Measurements from ENCODE around the gene SLC29A4. TPM values are rescaled to one million over a fixed set of nuclear protein-coding genes. Genes with fewer than 3 reads are reported as not detected.

SLC29A4 gene
- total and polyA plus RNA-seq, 2 of the 8 experiments (the other 6 are each of a cell fraction or from before 2014, with no cell fraction given) = 6.9 to 15.1 TPM

DNA sequence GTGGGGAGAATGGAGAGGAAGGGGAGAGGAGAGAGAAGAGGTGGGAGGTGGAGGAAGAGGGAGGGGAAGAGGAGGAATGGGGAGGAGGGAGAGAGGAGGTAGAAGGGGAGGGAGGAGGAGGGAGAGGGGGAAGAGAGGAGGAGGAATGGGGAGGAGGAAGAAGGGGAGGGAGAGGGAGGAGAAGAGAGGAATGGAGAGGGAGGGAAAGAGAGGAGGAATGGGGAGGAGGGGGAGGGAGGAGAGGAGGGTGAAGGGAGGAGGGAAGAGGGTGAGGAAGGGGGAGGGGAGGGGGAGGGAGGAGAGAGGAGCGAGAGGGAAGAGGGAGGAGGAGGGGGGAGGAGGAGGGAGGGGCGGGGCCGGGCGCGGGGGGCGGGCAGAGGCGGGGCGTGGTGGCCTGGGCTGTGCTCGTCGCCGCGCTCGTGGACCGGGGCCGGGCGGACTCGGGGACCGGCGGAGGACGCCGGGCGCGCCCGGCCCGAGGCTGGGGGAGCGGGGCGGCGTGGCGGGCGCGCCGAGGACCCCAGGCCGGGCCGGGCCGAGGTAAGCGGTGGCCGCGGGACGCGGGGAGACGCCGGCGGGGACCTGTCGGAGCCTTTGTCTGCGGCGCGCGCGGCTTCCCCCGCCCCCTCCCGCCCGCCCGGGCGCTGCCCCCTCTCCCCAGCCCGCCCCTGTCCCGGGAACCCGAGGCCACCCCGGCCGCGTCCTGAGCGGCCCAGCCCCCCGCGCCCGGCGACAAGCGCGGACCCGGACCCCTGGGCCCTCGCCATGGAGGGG is at the start of gene SLC29A4 (continued):
- TF ChIP-seq RNF2 (IDR thresholded peaks at IDR 0.05; ENCODE audit: borderline replicate concordance, low read depth, low read length, missing control alignments, poor library complexity, severe bottlenecking) (no peak), RFX5 (IDR thresholded peaks at IDR 0.05; ENCODE audit: borderline replicate concordance, low read depth, low read length) (no peak), CEBPB (IDR thresholded peaks at IDR 0.05; ENCODE audit: low read depth, low read length) (no peak), EZH2 (IDR thresholded peaks at IDR 0.05; ENCODE audit: low read depth, low read length, severe bottlenecking) (no peak)
